Ramos (cell line): Measurements from ENCODE around the gene ADGB.
"Not testable (repeated sequence)": the region's sequence is repeated elsewhere in the genome, so short reads cannot be mapped to it uniquely, and the experiment has no call there.

ENCODE experiments used
- in situ Hi-C: fragments of 300-500 bp; cut with MboI; formaldehyde crosslinking; loops from one replicate; pipeline ENCODE4 v1.14.3; 2022; ENCODE audit warnings: low sequenced_read_pairs; ENCODE audit not compliant: unreplicated experiment

Gene ADGB

DNA sequence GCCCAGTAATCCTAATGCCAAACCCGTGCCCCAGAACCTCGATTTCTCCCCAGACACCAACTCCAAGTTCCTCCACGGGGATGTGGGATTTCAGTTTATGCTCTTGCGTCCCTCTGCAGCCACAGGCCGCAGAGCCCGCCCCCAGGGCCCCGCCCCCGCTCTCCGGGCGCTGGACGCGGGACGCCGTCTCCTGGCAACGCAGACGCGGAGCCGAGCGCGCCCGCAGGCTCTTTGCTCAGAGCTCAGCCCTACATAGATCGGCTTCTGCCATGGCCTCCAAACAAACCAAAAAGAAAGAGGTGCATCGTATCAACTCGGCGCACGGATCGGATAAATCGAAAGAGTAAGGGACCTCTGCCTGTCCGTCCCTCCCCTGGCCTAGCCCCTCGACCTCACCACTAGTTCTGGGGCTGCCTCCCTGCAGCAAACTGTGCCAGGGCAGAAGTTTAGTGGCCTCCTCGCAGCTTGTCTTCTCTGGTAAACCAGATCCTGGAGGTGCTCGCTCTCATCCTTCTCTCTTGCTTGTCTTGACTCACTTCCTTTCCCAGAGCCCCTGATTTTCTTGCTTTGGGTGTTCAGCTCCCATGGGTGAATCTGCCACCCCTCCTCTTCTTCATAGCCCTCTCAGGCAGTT, at the start of gene ADGB:
TSS of gene ADGB (plus strand) at position 201 of the 634 bp plus-strand sequence. CDS start at position 270, 69 bp downstream.
- in situ Hi-C loops, result no loop called here

DNA sequence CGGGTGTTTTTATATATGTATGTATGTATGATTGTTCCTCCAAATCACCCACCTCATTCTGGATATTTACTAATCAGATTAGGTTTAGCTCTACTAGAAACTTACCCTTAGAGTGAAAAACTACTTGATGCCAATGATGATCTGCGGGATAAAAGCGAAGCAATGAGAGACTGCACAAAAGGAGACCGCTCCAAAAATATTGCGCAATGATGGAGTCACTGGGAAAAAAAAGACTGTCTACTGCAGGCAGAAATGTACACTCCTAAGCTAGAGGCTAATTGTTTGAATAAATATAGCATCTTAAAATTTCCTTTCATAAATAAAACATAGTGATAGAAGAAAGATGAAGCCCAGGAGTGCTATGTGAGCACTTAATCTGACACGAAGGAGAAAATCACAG, 47.9 kb upstream of the ADGB start:
- in situ Hi-C loops, result no loop called here

DNA sequence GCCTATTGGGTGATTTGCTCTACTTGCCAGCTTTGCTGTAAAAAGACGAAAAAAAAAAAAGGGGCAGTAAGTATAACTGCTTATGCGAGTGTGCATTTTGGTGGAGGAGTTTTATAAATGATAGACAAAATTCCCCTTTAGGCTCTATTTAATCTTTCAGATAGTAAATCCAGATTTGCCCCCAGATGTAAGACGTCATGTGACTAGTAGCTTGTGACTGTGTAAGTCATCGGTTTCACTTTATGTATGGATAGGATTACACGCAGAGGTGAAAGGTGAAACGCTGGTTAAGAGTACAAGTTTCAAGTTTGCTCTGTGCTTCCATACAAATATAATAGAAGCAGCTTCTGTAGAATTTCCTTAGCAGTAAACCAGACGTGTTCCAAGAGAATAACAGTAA, 47.2 kb upstream of the ADGB start:
- in situ Hi-C loops, result no loop called here

DNA sequence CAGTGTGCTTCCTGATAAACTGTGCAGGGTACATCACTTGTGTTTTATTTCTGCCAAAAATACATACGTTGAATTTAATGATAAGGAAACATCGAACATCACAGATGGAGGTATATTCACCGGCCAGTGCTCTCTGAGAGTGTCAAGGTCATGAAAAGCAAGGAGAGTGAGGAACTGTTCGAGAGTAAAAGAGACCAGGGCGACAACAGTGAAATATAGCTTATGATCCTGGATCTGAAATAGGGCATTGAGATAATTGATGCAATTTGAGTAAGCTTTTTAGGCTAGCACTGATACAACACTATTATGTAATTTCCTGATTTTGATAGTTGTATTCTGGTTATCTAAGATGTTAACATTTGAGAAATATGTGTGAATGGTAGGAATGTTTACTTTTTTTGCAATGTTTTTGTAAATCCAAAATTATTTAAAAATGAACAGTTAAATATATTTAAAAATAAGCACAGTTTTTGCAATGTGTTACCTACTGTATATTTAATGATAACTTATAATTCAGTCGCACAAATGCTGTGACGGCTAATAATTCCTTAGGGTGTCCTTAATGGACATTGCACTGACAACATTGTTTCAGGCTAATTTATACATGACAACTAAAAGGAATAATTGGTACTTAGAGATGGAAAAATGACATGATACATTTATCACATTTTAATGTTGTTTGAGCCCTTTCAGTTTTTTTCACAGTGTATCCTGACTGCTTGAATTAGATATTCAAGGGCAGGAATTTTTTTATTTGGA, 45.2 kb upstream of the ADGB start:
- in situ Hi-C loops, result no loop called here

DNA sequence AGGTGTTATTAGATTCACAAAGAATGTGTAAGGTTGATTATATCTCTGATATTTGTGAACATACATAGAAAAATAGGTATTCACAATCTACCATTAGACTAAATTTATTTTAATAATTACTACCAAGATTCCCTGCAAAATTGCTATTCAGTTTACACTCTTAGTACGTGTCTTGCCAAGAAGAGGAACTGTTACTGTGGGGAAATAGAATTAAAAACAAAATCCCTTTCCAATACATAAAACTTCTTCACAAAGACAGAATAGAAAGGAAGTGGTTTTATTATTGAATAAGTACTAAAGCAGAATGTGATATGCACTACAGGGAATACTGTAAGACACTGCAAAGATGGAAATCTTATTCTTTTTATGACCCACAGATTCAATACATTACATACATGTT, 38.2 kb upstream of the ADGB start:
- in situ Hi-C loops, result no loop called here

DNA sequence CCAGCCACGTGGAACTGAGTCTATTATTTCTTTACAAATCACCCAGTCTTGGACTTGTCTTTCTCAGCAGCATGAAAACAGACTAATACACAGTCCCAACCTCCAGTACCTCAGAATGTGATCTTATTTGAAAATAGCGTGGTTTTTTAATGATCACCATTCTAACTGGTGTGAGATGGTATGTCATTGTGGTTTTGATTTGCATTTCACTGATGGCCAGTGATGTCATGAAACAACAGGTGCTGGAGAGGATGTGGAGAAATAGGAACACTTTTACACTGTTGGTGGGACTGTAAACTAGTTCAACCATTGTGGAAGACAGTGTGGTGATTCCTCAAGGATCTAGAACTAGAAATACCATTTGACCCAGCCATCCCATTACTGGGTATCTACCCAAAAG, 32.1 kb upstream of the ADGB start:
- in situ Hi-C loops, result not testable (repeated sequence)

DNA sequence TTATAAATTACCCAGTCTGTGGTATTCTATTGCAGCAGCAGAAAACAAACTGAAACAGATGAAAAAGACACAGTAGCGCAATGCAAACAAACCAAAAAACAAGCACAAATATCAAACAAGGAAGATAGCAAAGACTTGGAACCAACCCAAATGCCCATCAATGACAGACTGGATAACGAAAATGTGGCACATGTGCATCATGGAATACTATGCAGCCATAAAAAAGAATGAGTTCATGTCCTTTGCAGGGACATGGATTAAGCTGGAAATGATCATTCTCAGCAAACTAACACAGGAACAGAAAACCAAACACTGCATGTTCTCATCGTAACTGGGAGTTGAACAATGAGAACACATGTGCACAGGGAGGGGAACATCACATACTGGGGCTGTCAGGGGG, 30.2 kb upstream of the ADGB start:
- in situ Hi-C loops, result not testable (repeated sequence)

DNA sequence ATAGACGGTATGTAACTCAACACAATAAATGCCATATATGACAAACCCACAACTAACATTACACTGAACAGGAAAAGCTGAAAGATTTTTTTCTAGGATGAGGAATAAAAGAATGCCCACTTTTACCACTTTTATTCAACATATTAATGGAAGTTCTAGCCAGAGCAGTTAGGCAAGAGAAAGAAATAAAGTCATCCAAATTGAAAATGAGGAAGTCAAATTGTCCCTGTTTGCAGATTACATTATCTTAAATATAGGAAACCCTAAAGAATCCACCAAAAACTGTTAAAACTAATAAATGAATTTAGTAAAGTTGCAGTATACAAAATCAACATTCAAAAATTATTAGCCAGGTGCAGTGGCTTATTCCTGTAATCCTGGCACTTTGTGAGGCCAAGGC, 24.6 kb upstream of the ADGB start:
- in situ Hi-C loops, result no loop called here

DNA sequence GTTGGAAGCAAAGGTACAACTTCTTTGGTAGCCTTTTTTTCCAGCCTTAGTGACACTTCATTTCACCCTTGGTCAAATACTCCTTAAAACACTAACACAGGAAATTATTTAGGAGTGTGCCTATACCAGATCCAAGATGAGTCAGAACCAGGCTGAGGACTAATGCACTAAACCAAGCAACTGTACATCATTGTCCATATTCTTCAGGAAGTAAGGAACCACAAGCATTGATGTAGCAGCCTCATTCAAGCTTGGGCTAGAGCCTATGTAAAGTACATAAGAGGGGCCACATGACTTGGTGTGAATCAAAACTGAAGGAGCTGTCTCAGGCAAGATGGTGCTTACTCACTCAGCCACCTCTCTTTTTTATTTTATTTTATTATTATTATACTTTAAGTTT, 20.7 kb upstream of the ADGB start:
- in situ Hi-C loops, result no loop called here

DNA sequence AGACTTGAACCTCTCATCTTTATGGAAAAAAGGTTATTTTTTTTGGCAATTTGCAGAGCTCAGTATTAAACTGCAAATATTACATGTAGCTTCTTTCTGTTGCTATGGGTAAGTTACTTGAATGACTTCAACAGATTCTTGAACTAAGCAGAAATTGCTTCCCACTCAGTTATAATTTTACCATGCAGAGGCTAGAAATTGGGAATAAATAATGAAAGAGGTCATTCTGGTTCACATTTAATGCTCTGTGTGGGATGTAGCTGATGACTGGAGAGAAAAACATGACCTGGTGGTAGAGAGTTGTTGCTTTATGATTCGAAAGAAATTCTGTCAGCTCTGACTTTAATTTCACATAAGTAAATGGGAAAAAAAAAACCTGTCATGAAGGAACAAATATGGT, 16.8 kb upstream of the ADGB start:
- in situ Hi-C loops, result no loop called here

DNA sequence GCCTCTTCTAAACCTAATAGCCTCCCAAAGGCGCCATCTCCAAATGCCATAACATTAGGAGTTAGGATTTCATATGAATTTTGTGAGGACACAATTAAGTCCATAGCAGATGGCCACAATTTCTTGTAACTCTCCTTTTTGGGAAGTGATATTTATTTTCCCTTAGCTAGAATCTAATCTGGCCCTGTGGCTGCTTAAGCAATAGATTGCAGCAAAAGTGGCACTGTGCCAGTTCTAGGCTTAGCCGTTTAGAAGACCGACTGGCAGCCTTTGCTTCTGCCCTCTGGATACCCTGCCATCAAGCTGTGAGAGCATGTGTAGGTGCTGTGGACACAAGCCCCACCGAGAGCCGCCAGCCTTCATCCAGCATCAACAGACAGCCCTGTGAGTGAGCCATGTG, 15.9 kb upstream of the ADGB start:
- in situ Hi-C loops, result no loop called here

DNA sequence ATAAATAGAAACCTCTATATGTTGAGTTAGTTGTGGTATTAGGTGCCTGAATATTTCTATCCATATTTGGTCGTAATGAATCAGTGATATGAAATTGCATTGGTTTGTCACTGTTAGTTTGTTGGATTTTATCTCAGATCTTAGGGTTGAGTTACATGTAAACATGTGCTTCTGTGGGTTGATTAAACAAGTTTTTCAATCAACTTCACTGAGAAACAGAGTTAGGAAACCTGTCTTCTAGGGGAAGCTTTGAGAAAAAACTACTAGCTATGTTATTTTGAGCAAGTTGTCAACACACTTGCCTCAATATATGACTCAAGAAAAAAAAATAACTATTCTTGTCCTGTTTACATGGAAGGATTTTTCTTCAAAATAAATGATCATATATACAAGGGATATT, 14.8 kb upstream of the ADGB start:
- in situ Hi-C loops, result no loop called here

DNA sequence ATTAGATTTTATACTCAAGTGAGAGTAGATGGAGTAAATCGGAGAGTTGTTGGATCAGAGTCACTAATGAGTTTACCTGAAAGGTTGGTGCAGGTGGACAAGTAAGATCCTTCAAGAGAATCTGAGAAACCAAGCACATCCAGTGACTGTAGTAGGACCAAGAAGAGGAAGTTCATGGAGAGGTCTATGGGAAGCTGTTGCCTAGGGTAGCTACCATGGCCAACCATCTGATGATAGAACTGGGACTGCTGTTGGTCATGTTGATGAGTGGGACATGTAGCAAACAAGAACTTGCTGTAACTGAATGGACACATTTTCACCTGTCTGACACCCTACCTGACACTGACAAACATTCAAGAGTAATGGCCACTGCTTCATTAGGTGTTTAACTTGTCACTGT, 11.3 kb upstream of the ADGB start:
- in situ Hi-C loops, result no loop called here

DNA sequence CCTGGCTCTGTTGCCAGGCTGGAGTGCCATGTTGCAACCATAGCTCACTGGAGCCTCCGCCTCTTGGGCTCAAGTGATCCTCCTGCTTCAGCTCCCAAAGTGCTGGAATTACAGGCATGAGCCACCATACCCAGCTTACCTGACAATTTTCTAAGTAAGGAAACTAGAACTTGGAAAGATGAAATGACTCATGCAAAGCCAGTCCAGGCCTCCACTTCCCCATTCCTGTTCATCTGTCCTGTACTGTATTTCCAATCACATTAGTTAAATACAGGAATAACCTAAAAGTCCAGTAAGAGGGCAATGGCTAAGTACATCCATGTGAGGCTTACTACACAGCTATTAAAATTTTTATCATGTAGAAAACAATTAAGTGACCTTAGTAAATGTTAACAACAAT, 8.3 kb upstream of the ADGB start:
- in situ Hi-C loops, result no loop called here

DNA sequence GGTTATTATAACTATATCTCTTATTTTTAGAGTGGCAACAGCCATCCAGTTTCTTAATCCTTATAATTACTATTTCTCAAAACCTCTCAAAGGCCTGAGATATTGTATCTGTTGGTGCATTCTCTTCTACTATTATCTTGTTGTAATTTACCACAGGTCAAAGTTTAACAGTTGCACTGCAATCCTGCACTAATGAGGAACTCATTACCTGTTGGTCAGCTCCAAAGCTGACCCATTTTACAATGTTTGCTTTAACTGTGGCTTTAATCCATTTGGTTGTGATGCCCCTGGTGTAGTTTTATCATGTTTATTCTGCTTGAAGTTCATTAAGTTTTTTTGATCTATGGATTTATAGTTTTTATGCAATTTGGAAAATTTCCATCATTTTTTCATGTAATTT, 6.3 kb upstream of the ADGB start:
- in situ Hi-C loops, result no loop called here

DNA sequence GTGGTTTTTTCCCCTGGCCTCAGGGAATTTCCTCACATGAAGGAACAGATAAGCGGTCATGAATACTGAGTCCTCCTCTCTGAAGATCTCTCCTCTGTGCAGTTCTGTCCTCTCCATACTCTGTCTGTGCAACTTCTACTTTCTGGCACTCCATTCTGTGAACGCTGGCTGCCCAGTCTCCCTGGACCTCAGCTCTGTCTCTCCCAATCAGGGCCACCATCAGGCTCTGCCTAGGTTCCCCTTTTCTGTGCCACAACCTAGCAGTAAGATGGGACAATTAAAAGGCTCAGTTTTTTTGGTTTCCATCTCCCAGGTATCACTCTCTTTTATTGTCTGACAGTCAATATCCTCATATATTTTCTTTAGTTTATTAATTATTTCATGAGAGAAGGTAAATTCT, 4.8 kb upstream of the ADGB start:
- in situ Hi-C loops, result no loop called here

DNA sequence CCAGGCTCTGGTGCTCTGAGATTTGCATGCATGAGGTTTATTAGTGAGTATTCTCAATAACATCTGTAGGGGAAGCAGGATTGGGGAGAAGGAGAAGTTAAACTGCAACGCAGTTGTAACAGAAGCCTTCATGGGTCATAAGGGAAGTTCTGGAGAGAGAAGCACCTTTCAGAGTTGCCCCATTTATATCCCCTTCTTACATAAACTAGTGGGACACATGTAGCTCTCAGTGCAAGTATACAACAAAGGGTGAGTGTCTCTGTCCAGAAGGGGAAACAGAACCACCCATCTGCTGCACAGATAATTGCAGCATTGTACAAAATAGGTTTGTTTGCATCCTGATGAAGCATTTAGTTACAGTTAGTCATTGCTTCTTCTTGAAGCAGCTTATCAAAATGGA, 4.3 kb upstream of the ADGB start:
- in situ Hi-C loops, result no loop called here

DNA sequence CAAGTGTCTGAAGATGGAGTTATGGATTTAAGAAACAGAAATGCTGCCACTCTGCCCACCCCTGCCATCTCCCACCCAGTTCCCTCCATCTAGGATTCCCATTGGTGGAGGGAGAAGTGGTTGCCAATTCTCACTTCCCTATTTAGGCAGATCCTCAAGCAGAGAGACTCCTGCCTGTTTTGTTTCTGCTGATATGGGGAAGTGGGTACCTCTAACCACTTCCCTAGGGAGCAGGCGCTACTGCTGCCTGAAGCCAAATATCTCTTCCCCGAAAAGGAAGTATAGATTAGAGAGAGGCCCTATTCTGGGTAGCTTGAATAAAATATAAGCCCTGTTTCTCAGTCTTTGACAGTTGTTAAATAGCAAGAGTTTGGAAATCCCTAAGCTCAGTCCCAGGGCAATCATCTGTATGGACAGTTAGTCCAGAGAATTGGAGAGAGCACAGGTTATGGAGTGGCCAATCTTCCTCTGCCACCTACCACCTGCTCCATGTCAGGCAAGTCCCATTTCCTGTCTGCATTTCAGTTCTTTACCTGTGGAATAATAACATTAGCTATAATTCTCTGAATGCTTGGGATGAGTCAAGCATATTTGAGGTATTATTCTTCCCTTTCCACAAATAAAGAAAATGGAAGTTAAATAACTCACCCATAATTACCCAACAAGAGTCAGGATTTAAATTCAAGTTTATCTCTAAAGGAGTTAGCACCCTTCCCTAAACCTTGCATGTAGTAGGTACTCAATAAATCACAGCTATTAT, 2.6 kb upstream of the ADGB start:
- in situ Hi-C loops, result no loop called here

DNA sequence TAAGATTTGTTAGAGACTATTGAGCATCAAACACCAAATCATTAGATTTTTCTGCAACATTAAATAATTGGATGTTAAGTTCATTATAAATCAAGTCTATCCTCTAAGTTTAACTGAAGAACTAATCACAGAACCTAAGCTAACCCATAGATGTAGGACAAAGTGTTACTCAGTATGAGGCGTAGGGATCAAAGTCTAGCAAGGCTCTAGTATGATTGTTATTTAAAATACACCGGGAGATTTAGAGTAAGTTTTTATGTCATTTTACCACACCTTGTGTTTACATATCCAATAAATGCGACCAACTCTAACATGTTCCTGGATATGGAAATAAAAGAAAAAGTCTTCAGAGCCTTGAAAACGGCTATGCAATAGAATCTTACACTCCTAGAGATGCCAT, 2.6 kb downstream of the ADGB start:
- in situ Hi-C loops, result no loop called here

DNA sequence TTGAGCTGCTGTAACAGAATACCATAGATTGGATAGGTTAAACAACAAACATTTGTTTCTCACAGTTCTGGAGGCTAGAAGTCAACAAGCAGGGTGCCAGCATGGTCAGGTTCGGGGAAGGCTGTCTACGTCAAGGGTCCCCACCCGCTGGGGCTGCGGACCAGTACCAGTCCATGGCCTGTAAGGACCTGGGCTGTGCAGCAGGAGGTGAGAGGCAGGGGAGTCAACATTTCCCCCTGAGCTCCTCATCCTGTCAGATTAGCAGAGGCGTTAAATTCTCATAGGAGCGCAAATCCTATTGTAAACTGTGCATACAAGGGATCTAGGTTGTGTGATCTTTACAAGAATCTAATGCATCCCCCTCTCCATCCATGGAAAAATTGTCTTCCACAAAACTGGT, 3.8 kb downstream of the ADGB start:
- in situ Hi-C loops, result no loop called here

DNA sequence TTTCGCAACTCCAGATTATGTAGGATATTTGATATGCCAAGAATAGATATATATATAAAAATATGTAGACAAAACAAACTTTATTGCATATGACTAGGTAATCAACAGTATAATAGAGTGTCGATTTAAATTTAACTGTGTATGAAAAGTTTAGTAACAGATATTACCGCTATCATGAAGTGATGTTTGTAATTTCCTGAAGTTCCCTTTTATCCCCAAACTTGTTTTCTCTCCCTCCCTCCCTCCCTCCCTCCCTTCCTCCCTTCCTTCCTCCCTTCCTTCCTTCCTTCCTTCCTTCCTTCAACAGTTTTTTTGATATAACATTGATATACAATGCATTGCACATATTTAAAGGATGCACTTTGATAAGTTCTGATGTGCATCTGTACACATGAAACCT, 15.2 kb downstream of the ADGB start:
- in situ Hi-C loops, result no loop called here
